IMR-90 (cell line): ENCODE results near the gene PLA2G3. TPM values are rescaled to one million over a fixed set of nuclear protein-coding genes. Genes with fewer than 3 reads are reported as not detected.

Experiments used
- ATAC-seq: fragments of 200-7000 bp; cut with Tn5 transposase; 2 replicates; pipeline ENCODE4 v1.9.1; 2020; ENCODE audit warnings: low read depth, mild to moderate bottlenecking, moderate library complexity
- BruUV-seq: library from RNA; stranded (reverse); fragments of 400-500 nt; replicated peaks from 2 replicates; lab custom pipeline; 2021; lab: Mats Ljungman, UMichigan
- CTCF ChIA-PET: fragments of 300-600 bp; formaldehyde crosslinking; extraction: SDS; loops from one replicate; lab custom pipeline; 2021; ENCODE audit warnings: antibody characterized with exemption; lab: Yijun Ruan, JAX
- POLR2A ChIA-PET: fragments of 300-600 bp; sonication (Branson Sonifier 250); formaldehyde crosslinking; loops from one replicate; lab custom pipeline; 2022; ENCODE audit warnings: antibody characterized with exemption; ENCODE audit not compliant: unreplicated experiment; lab: Charles Lee
- DNase-seq: peaks from one replicate; pipeline ENCODE4 v3.0.0; 2013
- H2AFZ ChIP-seq: replicated peaks from 2 replicates; pipeline ENCODE3; 2013; ENCODE audit warnings: low read length, mild to moderate bottlenecking; ENCODE audit not compliant: poor library complexity
- H2AK5ac ChIP-seq: 2 replicates; pipeline ENCODE4 v1.6.1; 2013; ENCODE audit warnings: low read depth, low read length, inconsistent platforms
- H2AK9ac ChIP-seq: replicated peaks from 2 replicates; pipeline ENCODE3; 2013; ENCODE audit warnings: mild to moderate bottlenecking, low read depth, low read length, moderate library complexity; ENCODE audit not compliant: poor library complexity
- H2BK120ac ChIP-seq: 2 replicates; pipeline ENCODE4 v1.6.1; 2013; ENCODE audit warnings: low read depth, low read length, inconsistent platforms
- H2BK15ac ChIP-seq: 3 replicates; pipeline ENCODE4 v1.6.1; 2013; ENCODE audit warnings: low read depth, low read length, inconsistent platforms
- H2BK20ac ChIP-seq: 2 replicates; pipeline ENCODE4 v1.6.1; 2013; ENCODE audit warnings: low read depth, mild to moderate bottlenecking, inconsistent platforms, low read length, moderate library complexity
- H2BK5ac ChIP-seq: 2 replicates; pipeline ENCODE4 v1.6.1; 2013; ENCODE audit warnings: mild to moderate bottlenecking, low read depth, low read length, inconsistent platforms; ENCODE audit not compliant: poor library complexity, severe bottlenecking
- H3K14ac ChIP-seq: replicated peaks from 2 replicates; pipeline ENCODE4 v1.6.1; 2013; ENCODE audit warnings: low read depth, low read length, inconsistent platforms
- H3K18ac ChIP-seq: 2 replicates; pipeline ENCODE4 v1.6.1; 2013; ENCODE audit warnings: low read depth, low read length, control low read depth
- H3K23ac ChIP-seq: 2 replicates; pipeline ENCODE4 v1.6.1; 2013; ENCODE audit warnings: low read depth, low read length, inconsistent platforms
- H3K27ac ChIP-seq: 2 replicates; pipeline ENCODE4 v1.5.1; 2013; ENCODE audit warnings: mild to moderate bottlenecking, control low read depth, low read length; ENCODE audit not compliant: insufficient read depth
- H3K27me3 ChIP-seq: 2 replicates; pipeline ENCODE4 v1.6.1; 2013; ENCODE audit warnings: low read length; ENCODE audit not compliant: control insufficient read depth, insufficient read depth
- H3K36me3 ChIP-seq: 2 replicates; pipeline ENCODE4 v1.6.1; 2013; ENCODE audit warnings: low read length, mixed read lengths; ENCODE audit not compliant: control insufficient read depth, insufficient read depth
- H3K4ac ChIP-seq: 2 replicates; pipeline ENCODE4 v1.6.1; 2013; ENCODE audit warnings: low read depth, low read length, inconsistent platforms
- H3K4me1 ChIP-seq: 2 replicates; pipeline ENCODE4 v1.6.1; 2013; ENCODE audit warnings: low read length, mixed read lengths; ENCODE audit not compliant: control insufficient read depth, insufficient read depth
- H3K4me2 ChIP-seq: 2 replicates; pipeline ENCODE4 v1.6.1; 2013; ENCODE audit warnings: low read depth, mild to moderate bottlenecking, control low read depth, low read length, moderate library complexity
- H3K4me3 ChIP-seq: 2 replicates; pipeline ENCODE4 v1.5.1; 2013; ENCODE audit warnings: low read depth, mild to moderate bottlenecking, control low read depth, low read length, moderate library complexity; ENCODE audit not compliant: insufficient read depth
- H3K56ac ChIP-seq: 2 replicates; pipeline ENCODE4 v1.6.1; 2013; ENCODE audit warnings: low read length, inconsistent platforms; ENCODE audit not compliant: insufficient read depth; ENCODE audit errors: extremely low read depth
- H3K79me1 ChIP-seq, 2 experiments: 2 replicates each; pipeline ENCODE4 v1.6.1; 2013; ENCODE audit warnings: low read length in 2 of 2, inconsistent platforms in 1 of 2, low read depth in 1 of 2
- H3K9ac ChIP-seq: 2 replicates; pipeline ENCODE4 v1.6.1; 2013; ENCODE audit warnings: low read depth, low read length, control low read depth
- H3K9me1 ChIP-seq: 2 replicates; pipeline ENCODE4 v1.6.1; 2013; ENCODE audit warnings: low read length, inconsistent platforms; ENCODE audit not compliant: insufficient read depth
- H3K9me3 ChIP-seq: 2 replicates; pipeline ENCODE4 v1.6.1; 2013; ENCODE audit warnings: low read length; ENCODE audit not compliant: control insufficient read depth, insufficient read depth
- H4K20me1 ChIP-seq: 2 replicates; pipeline ENCODE4 v1.6.1; 2013; ENCODE audit warnings: low read length, inconsistent platforms; ENCODE audit not compliant: insufficient read depth
- H4K5ac ChIP-seq: 2 replicates; pipeline ENCODE4 v1.6.1; 2013; ENCODE audit warnings: mild to moderate bottlenecking, low read depth, low read length, control low read depth
- H4K8ac ChIP-seq, 2 experiments: 2 replicates each; pipeline ENCODE4 v1.6.1; 2013; ENCODE audit warnings: low read depth in 2 of 2, low read length in 2 of 2, control low read depth in 1 of 2, inconsistent platforms in 1 of 2
- H4K91ac ChIP-seq: 2 replicates; pipeline ENCODE4 v1.6.1; 2013; ENCODE audit warnings: low read depth, low read length, inconsistent platforms; ENCODE audit not compliant: insufficient read depth
- CEBPB ChIP-seq: IDR thresholded peaks from 2 replicates; pipeline ENCODE4 v1.6.1; 2012; ENCODE audit warnings: low read depth, low read length, improper control_type of control experiment
- POLR2A ChIP-seq: IDR thresholded peaks from 2 replicates; pipeline ENCODE4 v1.6.1; 2012; ENCODE audit warnings: mild to moderate bottlenecking, low read depth, low read length
- RCOR1 ChIP-seq: IDR thresholded peaks from 2 replicates; pipeline ENCODE4 v1.6.1; 2012; ENCODE audit warnings: mild to moderate bottlenecking, low read length, improper control_type of control experiment; ENCODE audit not compliant: insufficient replicate concordance
- SMC3 ChIP-seq: fragments of 150-350 bp; IDR thresholded peaks from 2 replicates; pipeline ENCODE4 v1.6.1; 2016; ENCODE audit warnings: low read depth, mild to moderate bottlenecking, antibody characterized with exemption, low read length, moderate library complexity
- WGBS, 2 experiments: methylation state at CpG; one replicate each; pipeline versions ENCODE4 v1.1.5 to v1.1.7; 2013; ENCODE audit warnings: missing lambda C conversion rate in 2 of 2; ENCODE audit not compliant: insufficient read length in 1 of 2; ENCODE audit errors: extremely low coverage in 2 of 2; 5-methylcytosine and 5-hydroxymethylcytosine counted together
- dilution Hi-C: fragments of 300-500 bp; cut with HindIII; formaldehyde crosslinking; loops from one replicate; pipeline ENCODE4 v1.14.3; 2018; ENCODE audit warnings: low sequenced_read_pairs; ENCODE audit not compliant: unreplicated experiment
- in situ Hi-C: fragments of 300-500 bp; cut with MboI; formaldehyde crosslinking; loops from 3 replicates; pipeline ENCODE4 v1.14.3; 2019; ENCODE audit warnings: low sequenced_read_pairs, inconsistent platforms, mixed read lengths
- intact Hi-C: fragments of 100-400 bp; cut with micrococcal nuclease; formaldehyde crosslinking; loops from 2 replicates; pipeline ENCODE4 v1.10.0; 2022
- polyA plus RNA-seq, 3 experiments: library from polyadenylated mRNA; depleted of rRNA; stranded (reverse); fragments of >200 nt; gene quantifications; 2 replicates each; pipeline ENCODE4 v1.2.3, GENCODE V29; 2012; ENCODE audit warnings: low replicate concordance in 1 of 3
- total RNA-seq: library from RNA; depleted of rRNA; stranded (reverse); fragments of >200 nt; gene quantifications from 2 replicates; pipeline ENCODE4 v1.2.3, GENCODE V29; 2012

Gene PLA2G3
- total and polyA plus RNA-seq, 2 of the 4 experiments (the other 2 are of a cell fraction) = under 0.01 to 0.12 TPM

DNA sequence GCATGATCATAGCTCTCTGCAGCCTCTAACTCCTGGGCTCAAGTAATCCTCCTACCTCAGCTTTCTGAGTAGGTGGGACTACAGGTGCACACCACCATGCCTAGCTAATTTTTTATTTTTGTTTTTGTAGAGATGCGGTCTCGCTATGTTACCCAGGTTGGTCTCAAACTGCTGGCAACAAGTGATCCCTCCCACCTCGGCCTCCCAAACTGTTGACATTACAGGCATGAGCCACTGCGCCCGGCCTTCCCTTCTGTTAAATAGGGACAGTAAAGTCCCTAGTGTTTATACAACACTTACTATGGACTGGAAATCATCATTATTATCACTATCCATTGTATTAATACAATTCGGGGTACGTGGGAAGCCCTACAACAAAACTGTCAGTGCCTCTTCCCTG lies 45.6 kb downstream of the PLA2G3 start:
- Histone ChIP-seq H3K14ac (no peak overlapping the region), H2BK20ac (no peak overlapping the region), H3K9ac (no peak overlapping the region), H3K4me2 (no peak overlapping the region), H2BK15ac (no peak overlapping the region), H4K91ac (no peak overlapping the region), H2AK5ac (no peak overlapping the region), H2AFZ (no peak overlapping the region), H3K79me1 (peaks cover 22 to 49% of the 10 kb centered on the region in 2 experiments), H3K4ac (no peak overlapping the region), H4K8ac (no peak overlapping the region), H3K9me3 (no peaks in the 10 kb centered on the region), H3K36me3 (peaks cover 84% of the 10 kb centered on the region), H4K20me1 (peaks cover 7% of the 10 kb centered on the region; the same call in 1 of the 2 replicates), H2AK9ac (no peak overlapping the region), H2BK120ac (no peak overlapping the region), H3K4me1 (peaks cover 12% of the 10 kb centered on the region), H3K4me3 (no peak overlapping the region), H3K27ac (no peak overlapping the region), H3K23ac (no peak overlapping the region), H3K27me3 (no peaks in the 10 kb centered on the region), H4K5ac (no peak overlapping the region), H3K9me1 (peaks cover 7% of the 10 kb centered on the region; the same call in 1 of the 2 replicates), H3K56ac (no peak overlapping the region), H2BK5ac (no peak overlapping the region), H3K18ac (no peak overlapping the region)
- in situ Hi-C loops (no loop called here), dilution Hi-C loops (no loop called here), intact Hi-C loops (no loop called here)
- no TSS peak for BruUV-seq
- TF ChIP-seq SMC3 (no peak), CEBPB (no peak), RCOR1 (no peak), POLR2A (no peak)
- ATAC-seq (no peak), DNase-seq (no peak)
- ChIA-PET CTCF (no interaction called here), POLR2A (no interaction called here)
- WGBS, 2 experiments = 100% methylated on average over 4 of the region's 7 CpGs; no CpG with 5 or more reads in 1 of the 2 experiments
